Measurements from ENCODE around the gene SLC8A1.

DNA sequence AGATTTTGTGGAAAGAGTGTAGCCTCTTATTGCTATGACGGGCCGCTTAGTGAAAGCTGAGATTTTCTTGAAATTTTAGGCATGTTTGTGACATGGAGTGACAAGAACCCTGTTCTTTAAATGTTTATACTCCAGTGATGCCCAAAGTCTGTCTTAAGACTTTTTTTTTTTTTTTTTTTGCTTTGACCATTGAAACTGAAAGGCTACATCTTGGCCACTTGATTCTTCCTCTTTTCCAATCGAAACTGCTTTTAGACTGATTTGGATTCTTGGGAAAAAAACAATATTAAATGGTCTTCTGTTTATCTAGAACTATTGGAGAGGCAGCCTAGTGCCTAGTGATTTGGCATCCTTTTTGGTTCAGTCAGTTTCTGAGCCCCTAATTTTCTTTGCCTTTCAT lies 2.4 kb upstream of the SLC8A1 start:
- TF ChIP-seq POLR2A (IDR thresholded peaks at IDR 0.05), result no peak
- no peak for TF ChIP-seq CTCF (IDR thresholded peaks at IDR 0.05)

Data from testis (tissue), 2 donors.